K562 (cell line): ENCODE data around the gene FES. TPM values are rescaled to one million over a fixed set of nuclear protein-coding genes. Genes with fewer than 3 reads are reported as not detected.

Source experiments
- ATAC-seq: fragments of 200-7000 bp; cut with Tn5 transposase; 3 replicates; pipeline ENCODE4 v1.9.1; 2020; ENCODE audit warnings: moderate library complexity
- BruUV-seq: library from RNA; stranded (reverse); fragments of 400-500 nt; replicated peaks from 2 replicates; lab custom pipeline; 2021; lab: Mats Ljungman, UMichigan
- CTCF ChIA-PET: fragments of 300-600 bp; formaldehyde crosslinking; extraction: SDS; loops from one replicate; lab custom pipeline; 2021; ENCODE audit warnings: low intra/inter-chr PET ratio; lab: Yijun Ruan, JAX
- POLR2A ChIA-PET: fragments of 300-600, 350-650 bp; sonication (Branson Sonifier 250); formaldehyde crosslinking; extraction: SDS; loops from one replicate; lab custom pipeline; 2021; ENCODE audit warnings: antibody characterized with exemption, inconsistent platforms; lab: Yijun Ruan, JAX
- DNase-seq, 4 experiments: peaks; one replicate each; pipeline versions ENCODE4 v3.0.0 to v3.0.0-alpha.2; 2011 to 2018; ENCODE audit warnings: low spot score in 3 of 4, mixed read lengths in 3 of 4; ENCODE audit errors: extremely low read depth in 1 of 4
- FAIRE-seq: peaks from 2 replicates; lab custom pipeline; 2011; peaks lifted over from hg19 to GRCh38; lab: Jason Lieb, UNC
- H2AFZ ChIP-seq: 2 replicates; pipeline ENCODE4 v1.6.0; 2011; ENCODE audit warnings: low read depth, low read length, control low read depth, inconsistent platforms
- H3K27ac ChIP-seq: fragments of 200-600 bp; 3 replicates; pipeline ENCODE4 v1.8.0; 2011; ENCODE audit warnings: low read depth, mild to moderate bottlenecking, control low read depth, inconsistent platforms, low read length, moderate library complexity, mixed read lengths; ENCODE audit errors: extremely low read depth
- H3K27me3 ChIP-seq, 2 experiments: fragments of 300-600 bp in 1 of 2; 2 replicates in 1 of 2; 3 replicates in 1 of 2; pipeline versions ENCODE4 v1.6.0 to v1.8.0; 2011; ENCODE audit warnings: inconsistent platforms in 2 of 2, low read length in 2 of 2, mild to moderate bottlenecking in 1 of 2, mixed read lengths in 1 of 2, moderate library complexity in 1 of 2; ENCODE audit not compliant: control insufficient read depth in 2 of 2, insufficient read depth in 2 of 2
- H3K36me3 ChIP-seq: fragments of 300-600 bp; 3 replicates; pipeline ENCODE4 v1.8.0; 2011; ENCODE audit warnings: mild to moderate bottlenecking, low read length, inconsistent platforms; ENCODE audit not compliant: control insufficient read depth, insufficient read depth
- H3K4me1 ChIP-seq, 2 experiments: fragments of 200-600 bp in 1 of 2; replicated peaks in 1 of 2; 2 replicates in 1 of 2; 3 replicates in 1 of 2; pipeline versions ENCODE4 v1.5.1 to v1.8.0; 2011; ENCODE audit warnings: inconsistent platforms in 2 of 2, low read length in 2 of 2, mild to moderate bottlenecking in 1 of 2, mixed read lengths in 1 of 2, moderate library complexity in 1 of 2; ENCODE audit not compliant: control insufficient read depth in 2 of 2, insufficient read depth in 2 of 2
- H3K4me2 ChIP-seq: 2 replicates; pipeline ENCODE4 v1.6.1; 2011; ENCODE audit warnings: low read length, control low read depth, inconsistent platforms, mixed read lengths; ENCODE audit not compliant: insufficient read depth
- H3K4me3 ChIP-seq: fragments of 200-600 bp; sonication (generic), shearing (Covaris generic); 2 replicates; pipeline ENCODE4 v1.5.1; 2016; ENCODE audit warnings: control low read depth, inconsistent platforms
- H3K79me2 ChIP-seq: fragments of 200-600 bp; 3 replicates; pipeline ENCODE4 v1.8.0; 2011; ENCODE audit warnings: low read length, inconsistent platforms; ENCODE audit not compliant: control insufficient read depth, insufficient read depth
- H3K9ac ChIP-seq, 2 experiments: 2 replicates each; pipeline versions ENCODE4 v1.6.0 to v1.6.1; 2011; ENCODE audit warnings: low read depth in 2 of 2, low read length in 2 of 2, control low read depth in 1 of 2, inconsistent platforms in 1 of 2, mild to moderate bottlenecking in 1 of 2, mixed read lengths in 1 of 2; ENCODE audit not compliant: insufficient read depth in 1 of 2
- H3K9me1 ChIP-seq: one replicate; pipeline ENCODE4 v1.6.0; 2011; ENCODE audit warnings: inconsistent platforms, mild to moderate bottlenecking, low read length, moderate library complexity; ENCODE audit not compliant: control insufficient read depth, insufficient read depth
- H3K9me3 ChIP-seq: replicated peaks from 2 replicates; pipeline ENCODE4 v1.5.1; 2011; ENCODE audit warnings: low read depth, low read length, inconsistent platforms; ENCODE audit not compliant: control insufficient read depth, insufficient read depth
- H4K20me1 ChIP-seq: replicated peaks from 2 replicates; pipeline ENCODE4 v1.6.1; 2011; ENCODE audit warnings: low read length, inconsistent platforms, mixed read lengths; ENCODE audit not compliant: control insufficient read depth, insufficient read depth
- SNRNP70 ChIP-seq: fragments of 200-400 bp; formaldehyde crosslinking; optimal IDR thresholded peaks from 2 replicates; pipeline ENCODE3; 2017; ENCODE audit warnings: low read depth, low read length
- WGBS: fragments of 100-300 bp; shearing (Covaris generic); methylation state at CpG from one replicate; pipeline ENCODE4 v1.1.6; 2016; ENCODE audit warnings: low coverage, mixed read lengths; ENCODE audit not compliant: insufficient coverage; ENCODE audit errors: missing lambda C conversion rate; 5-methylcytosine and 5-hydroxymethylcytosine counted together
- in situ Hi-C: fragments of 300-500 bp; cut with MboI; formaldehyde crosslinking; loops from 4 replicates; pipeline ENCODE4 v1.15.0; 2018; ENCODE audit warnings: inconsistent platforms, mixed read lengths
- intact Hi-C: fragments of 100-400 bp; cut with micrococcal nuclease; formaldehyde crosslinking; loops from 2 replicates; pipeline ENCODE4 v1.14.2; 2022
- polyA plus RNA-seq, 8 experiments: library from polyadenylated mRNA; depleted of rRNA in 4 of 8; stranded (reverse) in 5 of 8; unstranded in 3 of 8; fragments of >200 nt; fragmentation: Nextera tagmentation in 2 of 8; fragmentation: Illumina TruSeq in 1 of 8; extraction: Ambion mirVana in 2 of 8; extraction: Trizol in 1 of 8; gene quantifications; 2 replicates each; pipeline versions ENCODE4 v1.2.1 to v1.2.3, GENCODE V29; 2011 to 2014; ENCODE audit warnings: inconsistent platforms in 1 of 8, missing spikeins in 1 of 8
- total RNA-seq, 7 experiments: library from RNA; depleted of rRNA in 6 of 7; stranded (reverse); fragments of >200 nt in 6 of 7; fragmentation: Illumina TruSeq in 2 of 7; extraction: Trizol in 2 of 7; gene quantifications; 2 replicates each; pipeline versions ENCODE4 v1.2.1 to v1.2.3, GENCODE V29; 2011 to 2021; ENCODE audit warnings: low replicate concordance in 1 of 7
- TF ChIP-seq, protein P1 (sequence below): sonication (generic); formaldehyde crosslinking; IDR thresholded peaks from 2 replicates; pipeline ENCODE4 v1.8.1; 2023; ENCODE audit warnings: mild to moderate bottlenecking, missing genetic modification reagents

Gene FES
- total and polyA plus RNA-seq, 9 of the 15 experiments (the other 6 are each of a cell fraction or from before 2014, with no cell fraction given), result 0.38 to 2.6 (median 0.82) TPM

DNA sequence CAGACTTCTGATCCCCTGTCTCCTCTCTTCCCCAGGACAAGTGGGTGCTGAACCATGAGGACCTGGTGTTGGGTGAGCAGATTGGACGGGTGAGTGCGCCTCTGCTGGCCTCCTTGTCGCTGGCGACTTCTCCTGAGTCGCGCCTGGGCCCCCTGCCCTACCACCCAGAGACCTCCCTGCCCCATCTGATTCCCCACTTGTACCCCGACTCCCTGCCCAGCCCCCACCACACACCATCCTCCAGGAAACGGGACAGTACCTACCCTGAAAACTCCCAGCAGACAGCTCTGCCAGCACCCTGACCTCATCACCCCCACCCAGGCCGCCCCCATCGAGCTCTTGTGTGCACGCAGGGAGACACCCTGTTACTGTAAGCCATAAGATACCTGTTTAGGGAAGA lies 7.7 kb downstream of the FES start:
- Histone ChIP-seq H3K9me1 (no peaks in the 10 kb centered on the region), H4K20me1 (no peaks in the 10 kb centered on the region), H3K4me1 (peaks cover 15 to 55% of the 10 kb centered on the region in 2 experiments), H3K27ac (no peak overlapping the region), H3K36me3 (no peaks in the 10 kb centered on the region; the same call in 2 of the 3 replicates), H3K4me3 (no peak overlapping the region), H2AFZ (no peak overlapping the region), H3K4me2 (no peak overlapping the region), H3K9ac (peak overlapping the region in 1 of 2 experiments; percentile 65; a peak in 2 of 4 replicates), H3K9me3 (no peaks in the 10 kb centered on the region), H3K79me2 (no peaks in the 10 kb centered on the region), H3K27me3 (no peaks in the 10 kb centered on the region)
- CTCF ChIA-PET, result no interaction called here
- ATAC-seq (no peak), DNase-seq (no peak), FAIRE-seq (no peak)
- WGBS, result 76% methylated on average over 5 of the region's 11 CpGs
- no peak for TF ChIP-seq SNRNP70
- TF ChIP-seq, protein P1, sequence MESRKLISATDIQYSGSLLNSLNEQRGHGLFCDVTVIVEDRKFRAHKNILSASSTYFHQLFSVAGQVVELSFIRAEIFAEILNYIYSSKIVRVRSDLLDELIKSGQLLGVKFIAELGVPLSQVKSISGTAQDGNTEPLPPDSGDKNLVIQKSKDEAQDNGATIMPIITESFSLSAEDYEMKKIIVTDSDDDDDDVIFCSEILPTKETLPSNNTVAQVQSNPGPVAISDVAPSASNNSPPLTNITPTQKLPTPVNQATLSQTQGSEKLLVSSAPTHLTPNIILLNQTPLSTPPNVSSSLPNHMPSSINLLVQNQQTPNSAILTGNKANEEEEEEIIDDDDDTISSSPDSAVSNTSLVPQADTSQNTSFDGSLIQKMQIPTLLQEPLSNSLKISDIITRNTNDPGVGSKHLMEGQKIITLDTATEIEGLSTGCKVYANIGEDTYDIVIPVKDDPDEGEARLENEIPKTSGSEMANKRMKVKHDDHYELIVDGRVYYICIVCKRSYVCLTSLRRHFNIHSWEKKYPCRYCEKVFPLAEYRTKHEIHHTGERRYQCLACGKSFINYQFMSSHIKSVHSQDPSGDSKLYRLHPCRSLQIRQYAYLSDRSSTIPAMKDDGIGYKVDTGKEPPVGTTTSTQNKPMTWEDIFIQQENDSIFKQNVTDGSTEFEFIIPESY (CRISPR knock-in tag), result 0 out of 2 replicates have a peak, but pooled peaks have one; percentile 17
- in situ Hi-C loops (no loop called here), intact Hi-C loops (no loop called here)
- no TSS peak for BruUV-seq
- POLR2A ChIA-PET, result no interaction called here
